Measurements from ENCODE around the gene GIMAP8. TPM values are rescaled to one million over a fixed set of nuclear protein-coding genes. Genes with fewer than 3 reads are reported as not detected.
"Not testable (repeated sequence)": the region's sequence is repeated elsewhere in the genome, so short reads cannot be mapped to it uniquely, and the experiment has no call there.

Gene GIMAP8
- total RNA-seq, 6 experiments from 2014 or later, result not detected

- H3K27me3 Mint-ChIP-seq (ENCODE audit: insufficient read depth), result no peaks in the 10 kb centered on the region
- TF ChIP-seq CTCF (IDR thresholded peaks at IDR 0.05), result no peak
- H3K4me1 Mint-ChIP-seq (ENCODE audit: low read depth), result no peaks in the 10 kb centered on the region
- H3K27ac Mint-ChIP-seq, result no peak overlapping the region
- H3K36me3 Mint-ChIP-seq (ENCODE audit: low read depth), result no peaks in the 10 kb centered on the region
- H3K9me3 Mint-ChIP-seq, result peaks cover 13% of the 10 kb centered on the region
- no peak for DNase-seq
- H3K4me3 Mint-ChIP-seq, result no peak overlapping the region
These were observed 66.7 kb downstream of the GIMAP8 start for GRCh38 chr7:150516956-150517745.

GRCh38 chr7:150519310-150519709 is 68.9 kb downstream of the GIMAP8 start:
- Mint-ChIP-seq H3K9me3 (peaks cover 17% of the 10 kb centered on the region), H3K27ac (no peak overlapping the region), H3K27me3 (ENCODE audit: insufficient read depth) (no peaks in the 10 kb centered on the region), H3K4me3 (no peak overlapping the region), H3K36me3 (ENCODE audit: low read depth) (no peaks in the 10 kb centered on the region), H3K4me1 (ENCODE audit: low read depth) (no peaks in the 10 kb centered on the region)
- DNase-seq, result no peak
- no peak for TF ChIP-seq CTCF (IDR thresholded peaks at IDR 0.05)

- H3K27me3 Mint-ChIP-seq (ENCODE audit: insufficient read depth), result no peaks in the 10 kb centered on the region
- peaks cover 17% of the 10 kb centered on the region for H3K9me3 Mint-ChIP-seq
- no peaks in the 10 kb centered on the region for H3K36me3 Mint-ChIP-seq (ENCODE audit: low read depth)
- TF ChIP-seq CTCF (IDR thresholded peaks at IDR 0.05), result no peak
- no peak for DNase-seq
- H3K4me1 Mint-ChIP-seq (ENCODE audit: low read depth), result no peaks in the 10 kb centered on the region
- H3K27ac Mint-ChIP-seq, result no peak overlapping the region
- H3K4me3 Mint-ChIP-seq, result no peak overlapping the region
These were observed 69.7 kb downstream of the GIMAP8 start for GRCh38 chr7:150520145-150520544.

- H3K27ac Mint-ChIP-seq; DNase-seq; H3K4me1 Mint-ChIP-seq (ENCODE audit: low read depth); H3K4me3 Mint-ChIP-seq; H3K27me3 Mint-ChIP-seq (ENCODE audit: insufficient read depth); H3K36me3 Mint-ChIP-seq (ENCODE audit: low read depth): not testable (repeated sequence)
- H3K9me3 Mint-ChIP-seq, result peaks cover 33% of the 10 kb centered on the region
These were observed 72.5 kb downstream of the GIMAP8 start for GRCh38 chr7:150522931-150523330.

GRCh38 chr7:150524018-150524417 is 73.6 kb downstream of the GIMAP8 start:
- Mint-ChIP-seq H3K9me3 (peaks cover 40% of the 10 kb centered on the region), H3K4me1 (ENCODE audit: low read depth) (no peaks in the 10 kb centered on the region), H3K4me3 (no peak overlapping the region), H3K27ac (no peak overlapping the region), H3K36me3 (ENCODE audit: low read depth) (no peaks in the 10 kb centered on the region), H3K27me3 (ENCODE audit: insufficient read depth) (no peaks in the 10 kb centered on the region)
- no peak for TF ChIP-seq CTCF (IDR thresholded peaks at IDR 0.05)
- no peak for DNase-seq

Other genes with a start within 250 kb of the GIMAP8 start
- not detected for gene LRRC61, start 127.3 kb upstream of the GIMAP8 start, total RNA-seq (2021; fragmentation: NEBNext Ultra II Directional; extraction: Animal tissue kit (Norgen Biotek cat#: 25700))
- not detected for gene ACTR3C, start 127.1 kb upstream of the GIMAP8 start, total RNA-seq (2021; fragmentation: NEBNext Ultra II Directional; extraction: Animal tissue kit (Norgen Biotek cat#: 25700))
- under 1 TPM in 2 of 6 experiments, not detected in 4; 0.28 to 0.39 TPM for gene RARRES2, start 109.0 kb upstream of the GIMAP8 start, total RNA-seq (2021; fragmentation: NEBNext Ultra II Directional; extraction: Animal tissue kit (Norgen Biotek cat#: 25700))
- gene REPIN1, start 81.8 kb upstream of the GIMAP8 start, total RNA-seq (2021; fragmentation: NEBNext Ultra II Directional; extraction: Animal tissue kit (Norgen Biotek cat#: 25700)), result 10 to 100 TPM; 68.8 to 78.3 (median 75.5) TPM
- 1 to 10 TPM; 2.7 to 3.8 (median 2.9) TPM for gene ZNF775, start 71.3 kb upstream of the GIMAP8 start, total RNA-seq (2021; fragmentation: NEBNext Ultra II Directional; extraction: Animal tissue kit (Norgen Biotek cat#: 25700))
- not detected for gene GIMAP7, start 64.2 kb downstream of the GIMAP8 start, total RNA-seq (2021; fragmentation: NEBNext Ultra II Directional; extraction: Animal tissue kit (Norgen Biotek cat#: 25700))
- gene GIMAP4, start 116.8 kb downstream of the GIMAP8 start, total RNA-seq (2021; fragmentation: NEBNext Ultra II Directional; extraction: Animal tissue kit (Norgen Biotek cat#: 25700)), result not detected
- gene GIMAP6, start 181.8 kb downstream of the GIMAP8 start, total RNA-seq (2021; fragmentation: NEBNext Ultra II Directional; extraction: Animal tissue kit (Norgen Biotek cat#: 25700)), result not detected
- not detected for gene GIMAP2, start 235.1 kb downstream of the GIMAP8 start, total RNA-seq (2021; fragmentation: NEBNext Ultra II Directional; extraction: Animal tissue kit (Norgen Biotek cat#: 25700))